HEK293 (cell line): Measurements from ENCODE around the gene ENSA.
A peak's percentile ranks its signal among the peaks of the same experiment; 100 is the strongest.

Experiments used
- CTCF ChIA-PET: fragments of 350-600 bp; formaldehyde crosslinking; extraction: SDS; loops from one replicate; lab custom pipeline; 2021; ENCODE audit warnings: antibody characterized with exemption; lab: Yijun Ruan, JAX
- POLR2A ChIA-PET: fragments of 300-600 bp; formaldehyde crosslinking; extraction: SDS; loops from one replicate; lab custom pipeline; 2020; ENCODE audit warnings: antibody characterized with exemption, inconsistent platforms; lab: Yijun Ruan, JAX
- H3K27ac ChIP-seq: fragments of 200-500 bp; sonication (Bioruptor generic); 2 replicates; pipeline ENCODE4 v1.5.1; 2014; ENCODE audit warnings: low read depth, low read length, control low read depth, inconsistent platforms; ENCODE audit errors: extremely low read depth
- H3K36me3 ChIP-seq, 2 experiments: fragments of 200-500 bp in 1 of 2; sonication (Bioruptor generic) in 1 of 2; 1 replicate in 1 of 2; 2 replicates in 1 of 2; pipeline ENCODE4 v1.5.1; 2014 to 2017; ENCODE audit warnings: inconsistent platforms in 2 of 2, low read length in 2 of 2; ENCODE audit not compliant: control insufficient read depth in 2 of 2, insufficient read depth in 1 of 2
- H3K4me1 ChIP-seq: fragments of 200-500 bp; sonication (Bioruptor generic); 2 replicates; pipeline ENCODE4 v1.5.1; 2014; ENCODE audit warnings: mild to moderate bottlenecking, low read length, inconsistent platforms; ENCODE audit not compliant: control insufficient read depth, insufficient read depth
- H3K4me3 ChIP-seq: 2 replicates; pipeline ENCODE4 v1.5.1; 2011; ENCODE audit warnings: low read depth, mild to moderate bottlenecking, control low read depth, low read length, moderate library complexity
- H3K9me3 ChIP-seq: fragments of 200-500 bp; sonication (Bioruptor generic); 2 replicates; pipeline ENCODE4 v1.5.1; 2014; ENCODE audit warnings: low read depth, low read length, inconsistent platforms; ENCODE audit not compliant: control insufficient read depth, insufficient read depth
- IKZF3 ChIP-seq: fragments of 450-650 bp; IDR thresholded peaks from 2 replicates; pipeline ENCODE4 v1.5.0; 2018; ENCODE audit warnings: missing biosample characterization, mild to moderate bottlenecking, missing genetic modification characterization, moderate library complexity
- KLF16 ChIP-seq: fragments of 450-650 bp; formaldehyde crosslinking; IDR thresholded peaks from 2 replicates; pipeline ENCODE4 v1.5.1; 2017; ENCODE audit warnings: missing biosample characterization, missing genetic modification characterization
- MYNN ChIP-seq: fragments of 450-650 bp; formaldehyde crosslinking; IDR thresholded peaks from 2 replicates; pipeline ENCODE4 v1.5.1; 2016; ENCODE audit warnings: missing biosample characterization, missing genetic modification characterization, borderline replicate concordance
- SP2 ChIP-seq: fragments of 450-650 bp; formaldehyde crosslinking; IDR thresholded peaks from 2 replicates; pipeline ENCODE4 v1.5.1; 2016; ENCODE audit warnings: missing biosample characterization, missing genetic modification characterization
- ZNF114 ChIP-seq: fragments of 450-650 bp; formaldehyde crosslinking; IDR thresholded peaks from 2 replicates; pipeline ENCODE4 v1.5.0; 2017; ENCODE audit warnings: missing biosample characterization, missing genetic modification characterization
- ZNF211 ChIP-seq: fragments of 450-650 bp; formaldehyde crosslinking; IDR thresholded peaks from 2 replicates; pipeline ENCODE4 v1.5.1; 2016; ENCODE audit warnings: low read depth, missing biosample characterization, missing genetic modification characterization
- ZNF239 ChIP-seq: fragments of 450-650 bp; formaldehyde crosslinking; IDR thresholded peaks from 2 replicates; pipeline ENCODE4 v1.5.1; 2016; ENCODE audit warnings: missing biosample characterization, missing genetic modification characterization
- ZNF274 ChIP-seq, 2 experiments: fragments of 200-500 bp in 1 of 2; fragments of 450-650 bp in 1 of 2; sonication (Bioruptor generic) in 1 of 2; formaldehyde crosslinking in 1 of 2; IDR thresholded peaks; 2 replicates each; pipeline versions ENCODE4 v1.5.1 to v1.6.1; 2014 to 2016; ENCODE audit warnings: borderline replicate concordance in 1 of 2, inconsistent platforms in 1 of 2, low read length in 1 of 2, missing biosample characterization in 1 of 2, missing genetic modification characterization in 1 of 2
- ZNF366 ChIP-seq: fragments of 450-650 bp; formaldehyde crosslinking; conservative IDR thresholded peaks from 2 replicates; pipeline ENCODE4 v1.5.1; 2016; ENCODE audit warnings: missing biosample characterization, missing genetic modification characterization
- ZNF549 ChIP-seq: fragments of 450-650 bp; IDR thresholded peaks from 2 replicates; pipeline ENCODE4 v1.5.1; 2018; ENCODE audit warnings: missing biosample characterization, missing genetic modification characterization, mild to moderate bottlenecking, inconsistent platforms, moderate library complexity
- ZNF664 ChIP-seq: fragments of 450-650 bp; formaldehyde crosslinking; IDR thresholded peaks from 2 replicates; pipeline ENCODE4 v1.5.1; 2016; ENCODE audit warnings: missing biosample characterization, missing genetic modification characterization
- TF ChIP-seq, protein P1 (sequence below): fragments of 450-650 bp; formaldehyde crosslinking; IDR thresholded peaks from 2 replicates; pipeline ENCODE4 v1.5.1; 2016; ENCODE audit warnings: missing biosample characterization, missing genetic modification characterization
- TF ChIP-seq, protein P2 (sequence below): fragments of 450-650 bp; formaldehyde crosslinking; conservative IDR thresholded peaks from 2 replicates; pipeline ENCODE4 v1.5.1; 2016; ENCODE audit warnings: low read depth, missing biosample characterization, missing genetic modification characterization
- TF ChIP-seq, protein P3 (sequence below): fragments of 450-650 bp; formaldehyde crosslinking; IDR thresholded peaks from 2 replicates; pipeline ENCODE4 v1.5.0; 2017; ENCODE audit warnings: missing biosample characterization, missing genetic modification characterization, borderline replicate concordance
- TF ChIP-seq, protein P4 (sequence below): fragments of 450-650 bp; formaldehyde crosslinking; IDR thresholded peaks from 2 replicates; pipeline ENCODE4 v1.5.1; 2017; ENCODE audit warnings: missing biosample characterization, missing genetic modification characterization
- TF ChIP-seq, protein P5 (sequence below): IDR thresholded peaks from 2 replicates; pipeline ENCODE4 v1.6.1; 2011; ENCODE audit warnings: mild to moderate bottlenecking, low read depth, low read length, borderline replicate concordance
- TF ChIP-seq, protein P6 (sequence below): fragments of 450-650 bp; formaldehyde crosslinking; IDR thresholded peaks from 2 replicates; pipeline ENCODE4 v1.5.1; 2016; ENCODE audit warnings: missing biosample characterization, missing genetic modification characterization, borderline replicate concordance

The ENSA gene

DNA sequence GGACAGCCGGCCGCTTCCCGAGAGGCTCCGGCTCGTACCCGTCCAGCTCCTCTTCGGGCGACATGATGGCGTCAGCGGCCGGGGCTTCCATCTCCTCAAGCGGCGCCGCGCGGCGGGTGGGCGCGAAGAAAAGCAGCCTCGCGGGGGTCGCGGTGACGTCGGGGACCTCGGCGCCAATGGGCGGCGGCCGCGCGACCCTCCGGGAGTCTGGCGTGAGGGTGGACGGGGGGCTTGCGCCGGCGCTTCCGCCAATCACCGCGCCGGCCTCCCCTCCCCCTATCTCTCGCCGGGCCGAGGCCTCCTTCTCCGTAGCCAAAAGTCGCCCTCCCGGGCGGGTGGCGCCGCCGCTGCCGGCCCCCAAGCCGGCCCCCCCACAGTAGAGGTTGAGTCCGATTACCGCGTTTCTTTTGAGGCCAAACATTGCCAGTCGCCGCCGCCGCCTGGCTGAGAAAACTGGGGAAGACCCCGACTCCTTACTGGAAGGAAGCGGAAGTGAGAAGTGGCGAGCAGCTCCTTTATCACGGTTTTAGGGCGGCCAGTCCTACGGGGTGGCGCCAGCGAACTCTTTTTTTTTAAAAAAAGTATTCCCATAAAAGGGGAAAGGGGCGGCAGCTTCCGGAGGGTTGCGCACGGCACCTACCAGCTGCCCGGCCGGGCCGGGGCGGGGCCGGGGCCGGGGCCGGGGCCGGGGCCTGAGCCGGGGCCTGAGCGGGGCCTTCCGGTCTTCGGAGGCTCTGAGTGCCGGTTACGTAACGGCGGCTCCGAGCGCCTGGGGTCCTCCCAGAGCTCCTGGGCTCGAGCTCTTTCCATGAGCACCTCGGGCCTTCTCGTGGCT, 50.1 kb downstream of the ENSA start, which contains the start of gene MCL1 (continued):
- TF ChIP-seq ZNF211 (tag by site-specific recombination) (no peak), ZNF114 (tag by site-specific recombination) (no peak), KLF16 (tag by site-specific recombination) (peak; percentile 55; the same call in 1 of the 2 replicates), ZNF549 (tag by site-specific recombination) (no peak), ZNF274 (IDR thresholded peaks at IDR 0.05; ENCODE audit: low read length) (no peak), ZNF274 (tag by site-specific recombination; IDR thresholded peaks at IDR 0.05; ENCODE audit: borderline replicate concordance) (no peak)
- TF ChIP-seq, protein P1, sequence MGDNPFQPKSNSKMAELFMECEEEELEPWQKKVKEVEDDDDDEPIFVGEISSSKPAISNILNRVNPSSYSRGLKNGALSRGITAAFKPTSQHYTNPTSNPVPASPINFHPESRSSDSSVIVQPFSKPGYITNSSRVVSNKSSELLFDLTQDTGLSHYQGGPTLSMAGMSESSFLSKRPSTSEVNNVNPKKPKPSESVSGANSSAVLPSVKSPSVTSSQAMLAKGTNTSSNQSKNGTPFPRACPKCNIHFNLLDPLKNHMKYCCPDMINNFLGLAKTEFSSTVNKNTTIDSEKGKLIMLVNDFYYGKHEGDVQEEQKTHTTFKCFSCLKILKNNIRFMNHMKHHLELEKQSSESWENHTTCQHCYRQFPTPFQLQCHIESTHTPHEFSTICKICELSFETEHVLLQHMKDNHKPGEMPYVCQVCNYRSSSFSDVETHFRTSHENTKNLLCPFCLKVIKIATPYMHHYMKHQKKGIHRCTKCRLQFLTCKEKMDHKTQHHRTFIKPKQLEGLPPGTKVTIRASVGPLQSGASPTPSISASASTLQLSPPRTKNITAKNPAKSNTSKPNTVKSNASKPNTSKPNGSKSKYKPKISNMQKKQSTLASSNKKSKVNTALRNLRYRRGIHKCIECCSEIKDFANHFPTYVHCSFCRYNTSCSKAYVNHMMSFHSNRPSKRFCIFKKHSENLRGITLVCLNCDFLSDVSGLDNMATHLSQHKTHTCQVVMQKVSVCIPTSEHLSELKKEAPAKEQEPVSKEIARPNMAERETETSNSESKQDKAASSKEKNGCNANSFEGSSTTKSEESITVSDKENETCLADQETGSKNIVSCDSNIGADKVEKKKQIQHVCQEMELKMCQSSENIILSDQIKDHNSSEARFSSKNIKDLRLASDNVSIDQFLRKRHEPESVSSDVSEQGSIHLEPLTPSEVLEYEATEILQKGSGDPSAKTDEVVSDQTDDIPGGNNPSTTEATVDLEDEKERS (tag by site-specific recombination) = no peak
- TF ChIP-seq, protein P2, sequence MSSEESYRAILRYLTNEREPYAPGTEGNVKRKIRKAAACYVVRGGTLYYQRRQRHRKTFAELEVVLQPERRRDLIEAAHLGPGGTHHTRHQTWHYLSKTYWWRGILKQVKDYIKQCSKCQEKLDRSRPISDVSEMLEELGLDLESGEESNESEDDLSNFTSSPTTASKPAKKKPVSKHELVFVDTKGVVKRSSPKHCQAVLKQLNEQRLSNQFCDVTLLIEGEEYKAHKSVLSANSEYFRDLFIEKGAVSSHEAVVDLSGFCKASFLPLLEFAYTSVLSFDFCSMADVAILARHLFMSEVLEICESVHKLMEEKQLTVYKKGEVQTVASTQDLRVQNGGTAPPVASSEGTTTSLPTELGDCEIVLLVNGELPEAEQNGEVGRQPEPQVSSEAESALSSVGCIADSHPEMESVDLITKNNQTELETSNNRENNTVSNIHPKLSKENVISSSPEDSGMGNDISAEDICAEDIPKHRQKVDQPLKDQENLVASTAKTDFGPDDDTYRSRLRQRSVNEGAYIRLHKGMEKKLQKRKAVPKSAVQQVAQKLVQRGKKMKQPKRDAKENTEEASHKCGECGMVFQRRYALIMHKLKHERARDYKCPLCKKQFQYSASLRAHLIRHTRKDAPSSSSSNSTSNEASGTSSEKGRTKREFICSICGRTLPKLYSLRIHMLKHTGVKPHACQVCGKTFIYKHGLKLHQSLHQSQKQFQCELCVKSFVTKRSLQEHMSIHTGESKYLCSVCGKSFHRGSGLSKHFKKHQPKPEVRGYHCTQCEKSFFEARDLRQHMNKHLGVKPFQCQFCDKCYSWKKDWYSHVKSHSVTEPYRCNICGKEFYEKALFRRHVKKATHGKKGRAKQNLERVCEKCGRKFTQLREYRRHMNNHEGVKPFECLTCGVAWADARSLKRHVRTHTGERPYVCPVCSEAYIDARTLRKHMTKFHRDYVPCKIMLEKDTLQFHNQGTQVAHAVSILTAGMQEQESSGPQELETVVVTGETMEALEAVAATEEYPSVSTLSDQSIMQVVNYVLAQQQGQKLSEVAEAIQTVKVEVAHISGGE (tag by site-specific recombination) = peak; percentile 82
- TF ChIP-seq, protein P3, sequence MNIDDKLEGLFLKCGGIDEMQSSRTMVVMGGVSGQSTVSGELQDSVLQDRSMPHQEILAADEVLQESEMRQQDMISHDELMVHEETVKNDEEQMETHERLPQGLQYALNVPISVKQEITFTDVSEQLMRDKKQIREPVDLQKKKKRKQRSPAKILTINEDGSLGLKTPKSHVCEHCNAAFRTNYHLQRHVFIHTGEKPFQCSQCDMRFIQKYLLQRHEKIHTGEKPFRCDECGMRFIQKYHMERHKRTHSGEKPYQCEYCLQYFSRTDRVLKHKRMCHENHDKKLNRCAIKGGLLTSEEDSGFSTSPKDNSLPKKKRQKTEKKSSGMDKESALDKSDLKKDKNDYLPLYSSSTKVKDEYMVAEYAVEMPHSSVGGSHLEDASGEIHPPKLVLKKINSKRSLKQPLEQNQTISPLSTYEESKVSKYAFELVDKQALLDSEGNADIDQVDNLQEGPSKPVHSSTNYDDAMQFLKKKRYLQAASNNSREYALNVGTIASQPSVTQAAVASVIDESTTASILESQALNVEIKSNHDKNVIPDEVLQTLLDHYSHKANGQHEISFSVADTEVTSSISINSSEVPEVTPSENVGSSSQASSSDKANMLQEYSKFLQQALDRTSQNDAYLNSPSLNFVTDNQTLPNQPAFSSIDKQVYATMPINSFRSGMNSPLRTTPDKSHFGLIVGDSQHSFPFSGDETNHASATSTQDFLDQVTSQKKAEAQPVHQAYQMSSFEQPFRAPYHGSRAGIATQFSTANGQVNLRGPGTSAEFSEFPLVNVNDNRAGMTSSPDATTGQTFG (tag by site-specific recombination) = no peak
- TF ChIP-seq, protein P4, sequence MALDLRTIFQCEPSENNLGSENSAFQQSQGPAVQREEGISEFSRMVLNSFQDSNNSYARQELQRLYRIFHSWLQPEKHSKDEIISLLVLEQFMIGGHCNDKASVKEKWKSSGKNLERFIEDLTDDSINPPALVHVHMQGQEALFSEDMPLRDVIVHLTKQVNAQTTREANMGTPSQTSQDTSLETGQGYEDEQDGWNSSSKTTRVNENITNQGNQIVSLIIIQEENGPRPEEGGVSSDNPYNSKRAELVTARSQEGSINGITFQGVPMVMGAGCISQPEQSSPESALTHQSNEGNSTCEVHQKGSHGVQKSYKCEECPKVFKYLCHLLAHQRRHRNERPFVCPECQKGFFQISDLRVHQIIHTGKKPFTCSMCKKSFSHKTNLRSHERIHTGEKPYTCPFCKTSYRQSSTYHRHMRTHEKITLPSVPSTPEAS = no peak

DNA sequence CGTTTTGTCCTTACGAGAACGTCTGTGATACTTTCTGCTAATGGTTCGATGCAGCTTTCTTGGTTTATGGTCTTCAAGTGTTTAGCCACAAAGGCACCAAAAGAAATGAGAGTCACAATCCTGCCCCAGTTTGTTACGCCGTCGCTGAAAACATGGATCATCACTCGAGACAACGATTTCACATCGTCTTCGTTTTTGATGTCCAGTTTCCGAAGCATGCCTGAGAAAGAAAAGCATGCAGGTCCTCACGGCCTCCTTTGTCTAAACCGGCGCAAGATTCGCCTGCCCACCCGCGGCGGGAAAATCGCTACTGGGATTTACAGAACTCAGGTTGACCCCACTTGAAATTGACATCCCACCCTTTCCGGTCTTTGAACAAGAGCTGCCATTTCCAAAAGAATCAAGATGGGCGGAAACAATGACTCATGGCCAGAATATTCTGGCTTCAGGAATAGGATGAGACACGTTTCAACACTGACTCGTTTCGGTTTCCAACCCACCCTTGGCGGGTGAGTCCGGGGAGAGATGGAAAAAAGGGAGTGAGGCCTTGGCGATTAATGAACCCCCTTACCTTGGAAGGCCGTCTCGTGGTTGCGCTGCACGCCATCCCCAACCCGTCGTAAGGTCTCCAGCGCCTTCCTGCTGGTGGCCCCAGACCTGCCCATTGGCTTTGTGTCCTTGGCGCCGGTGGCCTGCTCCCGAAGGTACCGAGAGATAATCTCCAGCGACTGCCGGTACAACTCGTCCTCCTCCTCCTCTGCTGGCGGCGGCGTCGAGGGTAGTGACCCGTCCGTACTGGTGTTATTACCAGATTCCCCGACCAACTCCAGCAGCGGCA, 50.9 kb downstream of the ENSA start:
- Histone ChIP-seq H3K4me1 (no peaks in the 10 kb centered on the region), H3K4me3 (peak overlapping the region; percentile 82), H3K9me3 (no peaks in the 10 kb centered on the region), H3K27ac (peak overlapping the region; percentile 95), H3K36me3 (peaks cover 0 to 54% of the 10 kb centered on the region in 2 experiments)
- ChIA-PET CTCF (interaction anchor here (0.7 to 14.0 kb wide), 7 partner anchors 9 to 235 kb away, joined by 3 to 135 read pairs (median 5); no protein-coding TSS in a partner anchor), POLR2A (interaction anchor here (0.6 to 13.5 kb wide), 20 partner anchors 9 to 428 kb away, joined by 3 to 272 read pairs (median 10); partner anchors contain the start of genes ADAMTSL4, APH1A, ENSA and FALEC)
- TF ChIP-seq, protein P5, sequence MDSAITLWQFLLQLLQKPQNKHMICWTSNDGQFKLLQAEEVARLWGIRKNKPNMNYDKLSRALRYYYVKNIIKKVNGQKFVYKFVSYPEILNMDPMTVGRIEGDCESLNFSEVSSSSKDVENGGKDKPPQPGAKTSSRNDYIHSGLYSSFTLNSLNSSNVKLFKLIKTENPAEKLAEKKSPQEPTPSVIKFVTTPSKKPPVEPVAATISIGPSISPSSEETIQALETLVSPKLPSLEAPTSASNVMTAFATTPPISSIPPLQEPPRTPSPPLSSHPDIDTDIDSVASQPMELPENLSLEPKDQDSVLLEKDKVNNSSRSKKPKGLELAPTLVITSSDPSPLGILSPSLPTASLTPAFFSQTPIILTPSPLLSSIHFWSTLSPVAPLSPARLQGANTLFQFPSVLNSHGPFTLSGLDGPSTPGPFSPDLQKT = no peak
- TF ChIP-seq, protein P6, sequence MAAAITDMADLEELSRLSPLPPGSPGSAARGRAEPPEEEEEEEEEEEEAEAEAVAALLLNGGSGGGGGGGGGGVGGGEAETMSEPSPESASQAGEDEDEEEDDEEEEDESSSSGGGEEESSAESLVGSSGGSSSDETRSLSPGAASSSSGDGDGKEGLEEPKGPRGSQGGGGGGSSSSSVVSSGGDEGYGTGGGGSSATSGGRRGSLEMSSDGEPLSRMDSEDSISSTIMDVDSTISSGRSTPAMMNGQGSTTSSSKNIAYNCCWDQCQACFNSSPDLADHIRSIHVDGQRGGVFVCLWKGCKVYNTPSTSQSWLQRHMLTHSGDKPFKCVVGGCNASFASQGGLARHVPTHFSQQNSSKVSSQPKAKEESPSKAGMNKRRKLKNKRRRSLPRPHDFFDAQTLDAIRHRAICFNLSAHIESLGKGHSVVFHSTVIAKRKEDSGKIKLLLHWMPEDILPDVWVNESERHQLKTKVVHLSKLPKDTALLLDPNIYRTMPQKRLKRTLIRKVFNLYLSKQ = no peak
- no peak for TF ChIP-seq MYNN (tag by site-specific recombination)
- peak; percentile 78 for TF ChIP-seq SP2 (tag by site-specific recombination)
- TF ChIP-seq ZNF366 (tag by site-specific recombination) = peak; percentile 71
- TF ChIP-seq IKZF3 = peak; percentile 17; the same call in 1 of the 2 replicates
- TF ChIP-seq ZNF664 (tag by site-specific recombination) = no peak
- TF ChIP-seq ZNF239 (tag by site-specific recombination) = no peak
